Measurements from ENCODE around the gene TWIST2.
A peak's percentile ranks its signal among the peaks of the same experiment; 100 is the strongest.

The TWIST2 gene

DNA sequence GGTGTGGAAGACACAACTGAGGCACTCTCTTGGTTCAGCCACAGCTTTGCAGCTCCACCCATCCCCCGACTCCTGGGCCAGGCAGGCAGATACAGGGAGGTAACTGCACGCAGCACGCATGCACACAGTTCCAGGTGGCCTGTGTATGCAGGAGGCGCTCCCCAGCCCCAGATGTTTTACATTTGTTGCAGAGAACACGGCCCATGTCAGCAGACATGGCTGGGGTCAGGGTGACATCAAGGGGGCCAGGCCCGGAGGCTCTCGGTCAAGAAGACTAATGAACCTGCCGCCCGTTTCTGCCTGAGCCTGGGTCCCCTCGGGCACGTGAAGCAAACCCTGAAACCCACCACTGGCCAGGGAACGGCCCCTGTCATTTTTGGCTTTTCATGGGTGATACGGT, 57.3 kb downstream of the TWIST2 start:
- no peak for DNase-seq (ENCODE audit: low spot score)

GRCh38 chr2:238905644-238906043, 57.8 kb downstream of the TWIST2 start:
- no peak for DNase-seq (ENCODE audit: low spot score)

- DNase-seq (ENCODE audit: low spot score): no peak
Observed at GRCh38 chr2:238906254-238906935, 58.5 kb downstream of the TWIST2 start.

DNA sequence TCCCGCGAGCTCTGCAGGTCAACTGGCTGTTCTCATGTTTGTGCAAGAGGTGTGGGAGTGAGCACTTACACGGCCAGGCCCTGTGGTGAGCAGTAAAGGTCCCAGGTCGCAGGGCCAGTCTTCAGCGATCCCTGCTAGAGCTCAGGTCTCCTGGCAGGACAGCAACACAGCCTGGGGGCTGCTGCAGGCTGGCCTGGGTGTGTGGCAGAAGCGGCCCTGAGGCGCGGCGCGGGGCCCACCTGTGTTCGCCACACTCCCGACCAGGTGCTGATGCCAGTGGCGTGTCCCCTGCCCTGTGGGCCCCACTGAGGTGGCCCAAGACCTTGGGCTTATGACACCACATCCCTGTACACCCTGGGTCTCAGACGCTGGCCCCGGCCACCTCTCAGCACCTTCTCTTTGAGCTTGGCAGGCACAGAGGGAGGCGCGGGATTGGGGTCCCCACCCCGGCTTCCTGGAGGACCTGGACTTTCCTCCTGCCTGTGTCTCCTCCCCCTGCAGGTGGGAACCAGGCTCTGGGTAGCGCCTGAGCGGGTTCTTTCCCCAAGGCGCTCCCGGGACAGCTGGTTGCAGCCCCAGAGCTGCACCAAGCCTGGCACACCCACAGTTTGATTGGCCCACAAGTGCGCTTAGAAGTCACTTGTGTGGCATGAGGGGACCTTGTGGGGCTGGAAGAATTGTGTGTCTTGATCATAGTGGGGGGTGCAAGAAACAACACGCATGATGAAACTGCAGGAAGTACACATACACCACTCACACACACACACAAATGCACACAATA, 59.2 kb downstream of the TWIST2 start:
- DNase-seq (ENCODE audit: low spot score): no peak

- DNase-seq (ENCODE audit: low spot score): no peak
Observed at GRCh38 chr2:238907717-238908173, 59.9 kb downstream of the TWIST2 start.

DNA sequence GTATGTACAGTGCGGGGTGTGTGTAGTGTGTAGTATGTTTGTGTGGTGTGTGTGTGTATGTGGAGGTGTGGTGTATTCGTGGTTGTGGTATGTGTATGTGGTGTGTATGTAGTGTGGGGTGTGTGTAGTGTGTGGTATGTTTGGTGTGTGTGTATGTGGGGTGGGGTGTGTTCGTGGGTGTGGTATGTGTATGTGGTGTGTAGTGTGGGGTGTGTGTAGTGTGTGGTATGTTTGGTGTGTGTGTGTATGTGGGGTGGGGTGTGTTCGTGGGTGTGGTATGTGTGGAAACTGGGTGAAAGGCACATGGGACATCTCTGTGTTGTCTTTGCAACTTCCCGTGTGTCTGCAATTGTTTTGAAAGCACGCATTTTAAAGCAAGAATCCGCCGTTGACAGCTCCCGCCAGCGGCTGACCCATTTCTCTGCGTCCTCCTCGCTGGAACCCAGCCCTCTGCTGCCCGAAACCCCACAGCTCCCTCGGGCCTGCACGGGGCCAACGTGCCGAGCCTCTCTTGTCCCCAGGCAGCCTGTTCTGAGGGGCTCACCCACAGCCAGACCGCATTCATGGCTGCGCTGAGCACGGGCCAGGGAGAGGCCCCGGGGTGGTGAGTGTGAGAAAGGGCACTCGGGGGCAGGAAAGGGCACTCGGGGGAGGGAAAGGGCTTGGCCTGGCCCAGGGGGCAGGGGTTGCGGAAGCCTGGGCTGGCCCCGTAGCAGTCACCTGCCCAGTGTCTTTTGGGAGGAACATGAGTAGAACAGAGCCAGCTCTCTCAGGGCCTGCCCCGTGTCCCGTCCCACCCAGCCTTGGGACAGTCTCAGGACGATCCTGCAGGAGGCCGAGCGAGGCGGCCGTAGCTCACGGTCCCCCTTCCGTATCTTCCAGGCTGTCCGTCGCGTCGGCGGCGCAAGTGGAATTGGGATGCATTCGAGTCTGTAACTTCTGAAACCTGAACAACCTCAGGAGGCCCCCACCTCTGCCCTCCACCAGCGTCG, 61.4 kb downstream of the TWIST2 start:
- no peak for DNase-seq (ENCODE audit: low spot score)

DNA sequence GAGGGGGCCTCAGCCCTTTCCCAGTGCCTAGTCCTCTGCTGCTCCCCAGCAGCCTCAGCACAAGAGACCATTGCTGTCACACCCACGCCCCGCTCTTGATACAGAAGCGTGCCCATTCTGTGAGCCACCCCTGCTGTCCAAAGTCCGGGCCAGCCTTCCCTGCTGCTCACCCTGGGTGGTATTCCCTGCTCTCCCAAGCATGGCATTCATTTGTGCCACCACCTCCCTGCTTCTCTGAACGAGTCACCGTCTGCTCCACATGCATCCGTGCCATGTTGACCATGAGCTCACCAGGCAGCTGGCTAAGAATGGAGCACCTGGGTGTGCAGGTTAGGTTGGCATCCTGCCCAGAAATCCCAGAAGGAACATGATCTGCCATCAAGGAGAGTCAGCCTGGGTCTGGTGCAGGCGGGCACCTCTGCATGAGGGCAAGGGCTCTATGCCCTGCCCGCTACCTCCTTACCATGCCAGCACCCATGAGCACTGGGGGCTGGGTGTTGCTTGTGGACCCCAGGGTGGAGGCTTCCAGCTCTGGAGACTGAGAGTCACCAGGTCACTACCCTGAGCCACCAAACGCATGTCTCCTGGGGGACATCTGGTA, 63.0 kb downstream of the TWIST2 start:
- peak; percentile 55 for DNase-seq (ENCODE audit: low spot score)

GRCh38 chr2:238911376-238912227, 63.7 kb downstream of the TWIST2 start:
- DNase-seq (ENCODE audit: low spot score): no peak

DNA sequence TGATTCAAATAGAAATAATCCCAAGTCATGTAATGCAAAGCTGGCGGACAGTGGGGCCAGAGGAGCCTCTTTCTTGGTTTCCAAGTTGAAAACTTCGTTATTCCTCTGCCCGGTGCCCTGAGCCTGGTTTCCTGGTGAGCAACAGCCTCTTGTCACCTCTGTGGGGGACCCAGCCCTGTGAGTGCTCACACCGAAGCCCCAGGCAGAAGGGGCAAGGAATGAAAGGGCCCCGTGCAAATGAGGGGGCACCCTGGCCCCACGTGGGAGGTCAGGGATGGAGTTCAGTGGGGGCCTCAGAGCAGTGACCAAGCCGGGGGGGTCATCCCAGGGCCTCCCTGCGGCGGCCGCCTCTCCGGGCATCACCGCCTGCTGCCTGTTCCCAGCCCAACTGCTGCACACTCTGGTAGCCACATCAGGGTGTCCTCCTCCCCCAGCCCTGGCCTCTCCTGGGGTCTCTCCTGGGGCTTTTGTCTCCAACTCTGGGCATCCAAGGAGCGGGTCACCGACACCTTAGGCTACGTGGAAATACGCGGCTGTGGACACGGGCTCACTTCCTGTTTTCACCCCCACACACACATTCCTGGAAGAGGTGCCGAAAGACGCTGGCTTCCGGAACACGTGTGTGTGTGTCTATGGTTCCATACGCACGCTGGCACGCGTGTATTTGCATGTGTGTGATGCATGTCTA, 64.5 kb downstream of the TWIST2 start:
- no peak for DNase-seq (ENCODE audit: low spot score)

- DNase-seq (ENCODE audit: low spot score): no peak
Observed at GRCh38 chr2:238912916-238913875, 65.3 kb downstream of the TWIST2 start.

GRCh38 chr2:238913931-238914647, 66.2 kb downstream of the TWIST2 start:
- no peak for DNase-seq (ENCODE audit: low spot score)

- DNase-seq (ENCODE audit: low spot score): no peak
Observed at GRCh38 chr2:238914648-238915015, 66.7 kb downstream of the TWIST2 start.

GRCh38 chr2:238915196-238915595, 67.3 kb downstream of the TWIST2 start:
- DNase-seq (ENCODE audit: low spot score): no peak

DNA sequence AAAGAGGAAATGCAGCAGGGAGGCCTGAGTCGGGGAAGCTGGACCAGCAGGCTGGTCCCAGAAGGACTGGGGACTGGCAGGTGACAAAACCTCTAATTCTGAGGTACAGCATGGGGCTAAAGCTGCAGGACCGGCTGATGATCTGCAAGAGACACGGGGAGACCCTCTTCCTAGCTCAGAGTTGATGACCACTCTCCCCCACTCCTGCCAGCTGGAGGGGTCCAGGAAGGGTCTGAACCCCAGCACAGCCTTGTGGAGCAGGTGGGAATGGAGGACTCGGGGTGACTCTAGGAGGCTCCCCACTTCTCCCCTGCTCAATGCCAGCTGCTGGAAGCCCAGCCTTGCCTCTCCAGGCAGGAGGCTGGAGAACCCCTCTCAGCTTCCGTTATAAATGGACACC, 67.7 kb downstream of the TWIST2 start:
- DNase-seq (ENCODE audit: low spot score): no peak

DNA sequence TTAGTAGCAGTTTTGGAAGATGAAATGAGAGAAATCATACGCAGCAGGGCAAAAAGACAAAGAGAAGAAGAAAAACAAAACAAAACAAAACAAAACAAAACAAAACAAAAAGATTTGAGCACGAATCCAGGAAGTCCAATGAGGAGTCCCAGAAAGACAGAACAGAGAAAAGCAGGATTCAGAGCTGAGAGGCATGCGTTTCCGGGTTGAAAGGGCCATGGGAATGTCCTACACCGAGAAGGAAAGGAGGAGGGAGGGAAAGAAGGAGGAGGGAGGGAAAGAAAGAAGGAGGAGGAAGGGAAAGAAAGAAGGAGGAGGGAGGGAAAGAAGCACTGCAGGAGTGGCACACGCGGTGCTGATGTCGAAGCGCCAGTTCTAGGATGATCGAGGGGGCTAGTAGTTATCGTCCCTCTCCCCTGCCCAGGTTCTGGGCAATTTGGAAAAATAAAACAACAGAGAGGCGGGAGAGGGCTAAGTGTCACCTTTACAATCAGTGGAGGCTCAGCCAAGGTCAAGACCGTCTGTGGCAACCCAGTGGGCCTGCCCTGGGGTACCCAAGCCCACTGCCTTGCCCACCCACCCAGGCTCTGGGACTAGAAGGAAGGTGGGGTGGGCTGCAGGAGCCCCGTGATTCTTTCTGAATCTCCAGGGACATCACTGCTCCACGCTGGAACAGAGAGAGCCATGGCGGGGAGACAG, 68.4 kb downstream of the TWIST2 start:
- DNase-seq (ENCODE audit: low spot score): no peak

GRCh38 chr2:238916875-238917590, 69.1 kb downstream of the TWIST2 start:
- no peak for DNase-seq (ENCODE audit: low spot score)

- no peak for DNase-seq (ENCODE audit: low spot score)
Observed at GRCh38 chr2:238919307-238919706, 71.4 kb downstream of the TWIST2 start.

Data from iPS-NIHi11 (cell line).